HepG2 (cell line): ENCODE data around the gene PCSK6. TPM values are rescaled to one million over a fixed set of nuclear protein-coding genes. Genes with fewer than 3 reads are reported as not detected.

Source experiments
- GATAD2A ChIP-seq: IDR thresholded peaks from 2 replicates; pipeline ENCODE4 v1.6.1; 2016
- HNF4G ChIP-seq, 2 experiments: sonication (generic) in 1 of 2; formaldehyde crosslinking in 1 of 2; IDR thresholded peaks; 2 replicates each; pipeline versions ENCODE4 v1.4.0 to v1.6.1; 2011 to 2020; ENCODE audit warnings: borderline replicate concordance in 2 of 2, low read depth in 2 of 2, mild to moderate bottlenecking in 2 of 2, low read length in 1 of 2, missing genetic modification reagents in 1 of 2, moderate library complexity in 1 of 2
- NBN ChIP-seq: fragments of 450-650 bp; conservative IDR thresholded peaks from 2 replicates; pipeline ENCODE4 v1.6.1; 2017
- PRDM10 ChIP-seq: sonication (generic); formaldehyde crosslinking; IDR thresholded peaks from 2 replicates; pipeline ENCODE4 v1.4.0; 2020; ENCODE audit warnings: low read depth, missing genetic modification reagents
- PRDM4 ChIP-seq: sonication (generic); formaldehyde crosslinking; IDR thresholded peaks from 2 replicates; pipeline ENCODE4 v1.9.0; 2021; ENCODE audit warnings: missing genetic modification reagents, borderline replicate concordance
- REL ChIP-seq: sonication (generic); formaldehyde crosslinking; conservative IDR thresholded peaks from 2 replicates; pipeline ENCODE4 v1.8.0; 2022; ENCODE audit warnings: mild to moderate bottlenecking, missing genetic modification reagents, moderate library complexity
- SOX6 ChIP-seq, 2 experiments: fragments of 450-650 bp in 1 of 2; sonication (generic) in 1 of 2; formaldehyde crosslinking in 1 of 2; IDR thresholded peaks; 2 replicates each; pipeline versions ENCODE4 v1.4.0 to v1.6.1; 2017 to 2020; ENCODE audit warnings: antibody characterized with exemption in 1 of 2, mild to moderate bottlenecking in 1 of 2, missing genetic modification reagents in 1 of 2
- SP5 ChIP-seq: IDR thresholded peaks from 2 replicates; pipeline ENCODE4 v1.6.1; 2016; ENCODE audit warnings: low read depth, borderline replicate concordance
- YEATS4 ChIP-seq: sonication (generic); formaldehyde crosslinking; IDR thresholded peaks from 2 replicates; pipeline ENCODE4 v1.4.0; 2020; ENCODE audit warnings: missing genetic modification reagents, borderline replicate concordance
- ZBTB7A ChIP-seq: sonication (generic); formaldehyde crosslinking; IDR thresholded peaks from 2 replicates; pipeline ENCODE4 v1.8.0; 2022; ENCODE audit warnings: mild to moderate bottlenecking, missing genetic modification reagents
- ZFYVE20 ChIP-seq: sonication (generic); formaldehyde crosslinking; IDR thresholded peaks from 2 replicates; pipeline ENCODE4 v1.8.0; 2023; ENCODE audit warnings: low read depth, mild to moderate bottlenecking, moderate library complexity, missing genetic modification reagents, borderline replicate concordance
- ZNF124 ChIP-seq: sonication (generic); formaldehyde crosslinking; IDR thresholded peaks from 2 replicates; pipeline ENCODE4 v1.4.0; 2020; ENCODE audit warnings: missing genetic modification reagents
- ZNF878 ChIP-seq: sonication (generic); formaldehyde crosslinking; IDR thresholded peaks from 2 replicates; pipeline ENCODE4 v1.8.1; 2023; ENCODE audit warnings: mild to moderate bottlenecking, missing genetic modification reagents, moderate library complexity
- polyA plus RNA-seq, 8 experiments: library from polyadenylated mRNA; depleted of rRNA in 3 of 8; stranded (reverse) in 7 of 8; unstranded in 1 of 8; fragments of >200 nt; fragmentation: Illumina TruSeq in 4 of 8; extraction: Trizol in 4 of 8; gene quantifications; 2 replicates each; pipeline versions ENCODE4 v1.2.1 to v1.2.3, GENCODE V29; 2011 to 2016; ENCODE audit warnings: low read depth in 4 of 8, missing spikeins in 1 of 8, mixed read lengths in 1 of 8; ENCODE audit not compliant: insufficient read depth in 1 of 8
- total RNA-seq, 5 experiments: library from RNA; depleted of rRNA; stranded (reverse); fragments of >200 nt; fragmentation: Illumina TruSeq; extraction: Trizol; gene quantifications; 2 replicates each; pipeline ENCODE4 v1.2.3, GENCODE V29; 2016; ENCODE audit warnings: low read depth in 1 of 5
- TF ChIP-seq, protein P1 (sequence below): sonication (generic); formaldehyde crosslinking; IDR thresholded peaks from 2 replicates; pipeline ENCODE4 v1.5.0; 2020; ENCODE audit warnings: missing genetic modification reagents
- TF ChIP-seq, protein P2 (sequence below): sonication (generic); formaldehyde crosslinking; IDR thresholded peaks from 2 replicates; pipeline ENCODE4 v1.4.0; 2020; ENCODE audit warnings: missing genetic modification reagents
- TF ChIP-seq, protein P3 (sequence below): sonication (generic); formaldehyde crosslinking; IDR thresholded peaks from 2 replicates; pipeline ENCODE4 v1.9.0; 2021; ENCODE audit warnings: missing genetic modification reagents, borderline replicate concordance

The PCSK6 gene
- total and polyA plus RNA-seq, 2 of the 13 experiments (the other 11 are each of a cell fraction or from before 2014, with no cell fraction given), result 56.5 to 155 TPM

DNA sequence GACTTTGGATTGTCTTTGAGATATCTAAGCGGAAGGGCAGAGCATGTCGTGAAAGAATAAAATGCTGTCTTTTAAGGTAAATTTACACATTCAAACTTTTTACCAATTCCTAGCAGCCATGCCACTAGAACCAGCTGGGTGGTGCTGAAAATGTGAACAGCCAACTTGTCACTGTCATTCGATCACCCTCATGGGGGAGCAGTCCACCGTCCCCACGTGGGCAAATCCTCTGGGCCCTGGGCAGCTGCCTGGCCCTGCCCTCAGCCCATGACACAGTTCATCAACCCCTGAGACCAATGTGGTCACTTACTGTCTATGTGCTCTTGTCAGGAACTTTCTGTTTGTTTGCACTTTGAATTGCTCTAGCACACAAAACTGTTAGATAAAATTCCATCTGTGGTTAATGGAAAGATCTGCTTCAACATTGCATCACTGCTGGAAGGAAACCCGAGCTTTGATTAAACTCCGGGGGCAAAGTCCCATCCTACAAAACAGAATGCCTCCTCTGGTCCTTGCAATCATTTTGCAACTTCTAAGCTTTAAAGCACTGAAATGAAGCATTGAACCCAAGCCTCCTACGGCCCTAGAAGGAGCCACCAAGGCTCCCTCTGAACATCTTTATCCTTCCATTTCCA, 50.1 kb downstream of the PCSK6 start (continued):
- TF ChIP-seq, protein P1, sequence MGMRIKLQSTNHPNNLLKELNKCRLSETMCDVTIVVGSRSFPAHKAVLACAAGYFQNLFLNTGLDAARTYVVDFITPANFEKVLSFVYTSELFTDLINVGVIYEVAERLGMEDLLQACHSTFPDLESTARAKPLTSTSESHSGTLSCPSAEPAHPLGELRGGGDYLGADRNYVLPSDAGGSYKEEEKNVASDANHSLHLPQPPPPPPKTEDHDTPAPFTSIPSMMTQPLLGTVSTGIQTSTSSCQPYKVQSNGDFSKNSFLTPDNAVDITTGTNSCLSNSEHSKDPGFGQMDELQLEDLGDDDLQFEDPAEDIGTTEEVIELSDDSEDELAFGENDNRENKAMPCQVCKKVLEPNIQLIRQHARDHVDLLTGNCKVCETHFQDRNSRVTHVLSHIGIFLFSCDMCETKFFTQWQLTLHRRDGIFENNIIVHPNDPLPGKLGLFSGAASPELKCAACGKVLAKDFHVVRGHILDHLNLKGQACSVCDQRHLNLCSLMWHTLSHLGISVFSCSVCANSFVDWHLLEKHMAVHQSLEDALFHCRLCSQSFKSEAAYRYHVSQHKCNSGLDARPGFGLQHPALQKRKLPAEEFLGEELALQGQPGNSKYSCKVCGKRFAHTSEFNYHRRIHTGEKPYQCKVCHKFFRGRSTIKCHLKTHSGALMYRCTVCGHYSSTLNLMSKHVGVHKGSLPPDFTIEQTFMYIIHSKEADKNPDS, result peak; percentile 27; the same call in 1 of the 2 replicates
- peak; percentile 77; the same call in 1 of the 2 replicates for TF ChIP-seq PRDM10 (CRISPR knock-in tag)
- TF ChIP-seq HNF4G (IDR thresholded peaks at IDR 0.05; ENCODE audit: borderline replicate concordance, low read depth, low read length), result peak; percentile 94
- TF ChIP-seq HNF4G (CRISPR knock-in tag; IDR thresholded peaks at IDR 0.05; ENCODE audit: borderline replicate concordance, low read depth), result peak; percentile 98
- peak; percentile 67; the same call in 1 of the 2 replicates for TF ChIP-seq ZNF124 (CRISPR knock-in tag)
- TF ChIP-seq ZBTB7A, result no peak
- TF ChIP-seq REL (CRISPR knock-in tag), result no peak
- TF ChIP-seq PRDM4 (CRISPR knock-in tag), result no peak
- no peak for TF ChIP-seq ZFYVE20
- peak; percentile 66 for TF ChIP-seq SP5
- TF ChIP-seq, protein P2, sequence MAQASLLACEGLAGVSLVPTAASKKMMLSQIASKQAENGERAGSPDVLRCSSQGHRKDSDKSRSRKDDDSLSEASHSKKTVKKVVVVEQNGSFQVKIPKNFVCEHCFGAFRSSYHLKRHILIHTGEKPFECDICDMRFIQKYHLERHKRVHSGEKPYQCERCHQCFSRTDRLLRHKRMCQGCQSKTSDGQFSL (CRISPR knock-in tag), result 0 out of 2 replicates have a peak, but pooled peaks have one; percentile 60
- TF ChIP-seq GATAD2A (CRISPR knock-in tag), result peak; percentile 98
- TF ChIP-seq YEATS4 (CRISPR knock-in tag), result peak; percentile 74
- TF ChIP-seq NBN, result no peak
- TF ChIP-seq ZNF878, result peak; percentile 84; the same call in 1 of the 2 replicates
- TF ChIP-seq, protein P3, sequence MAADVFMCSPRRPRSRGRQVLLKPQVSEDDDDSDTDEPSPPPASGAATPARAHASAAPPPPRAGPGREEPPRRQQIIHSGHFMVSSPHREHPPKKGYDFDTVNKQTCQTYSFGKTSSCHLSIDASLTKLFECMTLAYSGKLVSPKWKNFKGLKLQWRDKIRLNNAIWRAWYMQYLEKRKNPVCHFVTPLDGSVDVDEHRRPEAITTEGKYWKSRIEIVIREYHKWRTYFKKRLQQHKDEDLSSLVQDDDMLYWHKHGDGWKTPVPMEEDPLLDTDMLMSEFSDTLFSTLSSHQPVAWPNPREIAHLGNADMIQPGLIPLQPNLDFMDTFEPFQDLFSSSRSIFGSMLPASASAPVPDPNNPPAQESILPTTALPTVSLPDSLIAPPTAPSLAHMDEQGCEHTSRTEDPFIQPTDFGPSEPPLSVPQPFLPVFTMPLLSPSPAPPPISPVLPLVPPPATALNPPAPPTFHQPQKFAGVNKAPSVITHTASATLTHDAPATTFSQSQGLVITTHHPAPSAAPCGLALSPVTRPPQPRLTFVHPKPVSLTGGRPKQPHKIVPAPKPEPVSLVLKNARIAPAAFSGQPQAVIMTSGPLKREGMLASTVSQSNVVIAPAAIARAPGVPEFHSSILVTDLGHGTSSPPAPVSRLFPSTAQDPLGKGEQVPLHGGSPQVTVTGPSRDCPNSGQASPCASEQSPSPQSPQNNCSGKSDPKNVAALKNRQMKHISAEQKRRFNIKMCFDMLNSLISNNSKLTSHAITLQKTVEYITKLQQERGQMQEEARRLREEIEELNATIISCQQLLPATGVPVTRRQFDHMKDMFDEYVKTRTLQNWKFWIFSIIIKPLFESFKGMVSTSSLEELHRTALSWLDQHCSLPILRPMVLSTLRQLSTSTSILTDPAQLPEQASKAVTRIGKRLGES (CRISPR knock-in tag), result no peak
- TF ChIP-seq SOX6 (IDR thresholded peaks at IDR 0.05), result no peak
- TF ChIP-seq SOX6 (CRISPR knock-in tag; IDR thresholded peaks at IDR 0.05), result peak; percentile 96
